HEK293 (cell line): ENCODE results near the gene TPRKB.

Experiments
- CTCF ChIA-PET: fragments of 350-600 bp; formaldehyde crosslinking; extraction: SDS; loops from one replicate; lab custom pipeline; 2021; ENCODE audit warnings: antibody characterized with exemption; lab: Yijun Ruan, JAX
- POLR2A ChIA-PET: fragments of 300-600 bp; formaldehyde crosslinking; extraction: SDS; loops from one replicate; lab custom pipeline; 2020; ENCODE audit warnings: antibody characterized with exemption, inconsistent platforms; lab: Yijun Ruan, JAX
- H3K27ac ChIP-seq: fragments of 200-500 bp; sonication (Bioruptor generic); 2 replicates; pipeline ENCODE4 v1.5.1; 2014; ENCODE audit warnings: low read depth, low read length, control low read depth, inconsistent platforms; ENCODE audit errors: extremely low read depth
- H3K36me3 ChIP-seq, 2 experiments: fragments of 200-500 bp in 1 of 2; sonication (Bioruptor generic) in 1 of 2; 1 replicate in 1 of 2; 2 replicates in 1 of 2; pipeline ENCODE4 v1.5.1; 2014 to 2017; ENCODE audit warnings: inconsistent platforms in 2 of 2, low read length in 2 of 2; ENCODE audit not compliant: control insufficient read depth in 2 of 2, insufficient read depth in 1 of 2
- H3K4me1 ChIP-seq: fragments of 200-500 bp; sonication (Bioruptor generic); 2 replicates; pipeline ENCODE4 v1.5.1; 2014; ENCODE audit warnings: mild to moderate bottlenecking, low read length, inconsistent platforms; ENCODE audit not compliant: control insufficient read depth, insufficient read depth
- H3K4me3 ChIP-seq: 2 replicates; pipeline ENCODE4 v1.5.1; 2011; ENCODE audit warnings: low read depth, mild to moderate bottlenecking, control low read depth, low read length, moderate library complexity
- H3K9me3 ChIP-seq: fragments of 200-500 bp; sonication (Bioruptor generic); 2 replicates; pipeline ENCODE4 v1.5.1; 2014; ENCODE audit warnings: low read depth, low read length, inconsistent platforms; ENCODE audit not compliant: control insufficient read depth, insufficient read depth
- GLIS1 ChIP-seq: fragments of 450-650 bp; formaldehyde crosslinking; IDR thresholded peaks from 2 replicates; pipeline ENCODE4 v1.5.1; 2016; ENCODE audit warnings: missing biosample characterization, missing genetic modification characterization
- HOXC10 ChIP-seq: sonication (generic); formaldehyde crosslinking; IDR thresholded peaks from 2 replicates; pipeline ENCODE4 v1.8.1; 2023; ENCODE audit warnings: mild to moderate bottlenecking, missing genetic modification reagents
- KLF10 ChIP-seq: fragments of 450-650 bp; IDR thresholded peaks from 2 replicates; pipeline ENCODE4 v1.5.1; 2018; ENCODE audit warnings: missing biosample characterization, mild to moderate bottlenecking, missing genetic modification characterization
- KLF7 ChIP-seq: fragments of 450-650 bp; formaldehyde crosslinking; IDR thresholded peaks from 2 replicates; pipeline ENCODE4 v1.5.1; 2016; ENCODE audit warnings: missing biosample characterization, missing genetic modification characterization, borderline replicate concordance
- KLF9 ChIP-seq: fragments of 450-650 bp; formaldehyde crosslinking; IDR thresholded peaks from 2 replicates; pipeline ENCODE4 v1.5.1; 2016; ENCODE audit warnings: missing biosample characterization, missing genetic modification characterization, low read depth
- RBAK ChIP-seq: fragments of 450-650 bp; formaldehyde crosslinking; IDR thresholded peaks from 2 replicates; pipeline ENCODE4 v1.5.1; 2016; ENCODE audit warnings: missing biosample characterization, missing genetic modification characterization
- SP2 ChIP-seq: fragments of 450-650 bp; formaldehyde crosslinking; IDR thresholded peaks from 2 replicates; pipeline ENCODE4 v1.5.1; 2016; ENCODE audit warnings: missing biosample characterization, missing genetic modification characterization
- SP3 ChIP-seq: fragments of 450-650 bp; formaldehyde crosslinking; IDR thresholded peaks from 2 replicates; pipeline ENCODE4 v1.5.1; 2016; ENCODE audit warnings: missing biosample characterization, missing genetic modification characterization
- SP7 ChIP-seq: fragments of 450-650 bp; formaldehyde crosslinking; IDR thresholded peaks from 2 replicates; pipeline ENCODE4 v1.5.1; 2016; ENCODE audit warnings: missing biosample characterization, missing genetic modification characterization
- ZBTB17 ChIP-seq: fragments of 450-650 bp; formaldehyde crosslinking; IDR thresholded peaks from 2 replicates; pipeline ENCODE4 v1.5.1; 2016; ENCODE audit warnings: missing biosample characterization, missing genetic modification characterization
- ZNF121 ChIP-seq: fragments of 450-650 bp; formaldehyde crosslinking; IDR thresholded peaks from 2 replicates; pipeline ENCODE4 v1.5.1; 2016; ENCODE audit warnings: missing biosample characterization, missing genetic modification characterization
- ZNF19 ChIP-seq: fragments of 450-650 bp; formaldehyde crosslinking; IDR thresholded peaks from 2 replicates; pipeline ENCODE4; 2016; ENCODE audit warnings: missing biosample characterization, missing genetic modification characterization, low read depth
- ZNF266 ChIP-seq: fragments of 450-650 bp; formaldehyde crosslinking; IDR thresholded peaks from 2 replicates; pipeline ENCODE4 v1.5.1; 2016; ENCODE audit warnings: missing biosample characterization, missing genetic modification characterization, low read depth
- ZNF335 ChIP-seq: fragments of 450-650 bp; formaldehyde crosslinking; conservative IDR thresholded peaks from 2 replicates; pipeline ENCODE4 v1.5.1; 2016; ENCODE audit warnings: missing biosample characterization, missing genetic modification characterization
- ZNF341 ChIP-seq: fragments of 450-650 bp; formaldehyde crosslinking; IDR thresholded peaks from 2 replicates; pipeline ENCODE4; 2016; ENCODE audit warnings: low read depth, missing biosample characterization, missing genetic modification characterization
- ZNF558 ChIP-seq: fragments of 450-650 bp; formaldehyde crosslinking; IDR thresholded peaks from 2 replicates; pipeline ENCODE4 v1.5.1; 2016; ENCODE audit warnings: missing biosample characterization, missing genetic modification characterization
- ZNF596 ChIP-seq: fragments of 450-650 bp; IDR thresholded peaks from 2 replicates; pipeline ENCODE4 v1.5.0; 2018; ENCODE audit warnings: missing biosample characterization, mild to moderate bottlenecking, missing genetic modification characterization, moderate library complexity
- ZNF610 ChIP-seq: fragments of 450-650 bp; formaldehyde crosslinking; IDR thresholded peaks from 2 replicates; pipeline ENCODE4 v1.5.1; 2016; ENCODE audit warnings: missing biosample characterization, missing genetic modification characterization, borderline replicate concordance
- ZNF621 ChIP-seq: fragments of 450-650 bp; formaldehyde crosslinking; IDR thresholded peaks from 2 replicates; pipeline ENCODE4 v1.5.1; 2017; ENCODE audit warnings: missing biosample characterization, missing genetic modification characterization
- ZNF629 ChIP-seq: fragments of 450-650 bp; formaldehyde crosslinking; IDR thresholded peaks from 2 replicates; pipeline ENCODE4 v1.5.1; 2017; ENCODE audit warnings: missing biosample characterization, missing genetic modification characterization
- ZNF660 ChIP-seq: fragments of 450-650 bp; IDR thresholded peaks from 2 replicates; pipeline ENCODE4 v1.5.1; 2018; ENCODE audit warnings: missing biosample characterization, mild to moderate bottlenecking, missing genetic modification characterization
- ZNF792 ChIP-seq: fragments of 450-650 bp; formaldehyde crosslinking; IDR thresholded peaks from 2 replicates; pipeline ENCODE4 v1.5.1; 2016; ENCODE audit warnings: missing biosample characterization, missing genetic modification characterization
- ZSCAN23 ChIP-seq: fragments of 450-650 bp; formaldehyde crosslinking; IDR thresholded peaks from 2 replicates; pipeline ENCODE4 v1.5.1; 2016; ENCODE audit warnings: missing biosample characterization, missing genetic modification characterization
- TF ChIP-seq, protein P1 (sequence below): fragments of 450-650 bp; formaldehyde crosslinking; IDR thresholded peaks from 2 replicates; pipeline ENCODE4 v1.5.1; 2016; ENCODE audit warnings: missing biosample characterization, missing genetic modification characterization, low read depth
- TF ChIP-seq, protein P2 (sequence below): fragments of 450-650 bp; formaldehyde crosslinking; conservative IDR thresholded peaks from 2 replicates; pipeline ENCODE4 v1.5.1; 2016; ENCODE audit warnings: low read depth, missing biosample characterization, missing genetic modification characterization
- TF ChIP-seq, protein P3 (sequence below): fragments of 450-650 bp; formaldehyde crosslinking; IDR thresholded peaks from 2 replicates; pipeline ENCODE4 v1.5.1; 2016; ENCODE audit warnings: missing biosample characterization, missing genetic modification characterization
- TF ChIP-seq, protein P4 (sequence below): fragments of 450-650 bp; formaldehyde crosslinking; IDR thresholded peaks from 2 replicates; pipeline ENCODE4 v1.5.1; 2017; ENCODE audit warnings: missing biosample characterization, mild to moderate bottlenecking, missing genetic modification characterization, moderate library complexity

TPRKB gene

GRCh38 chr2:73736855-73737779 is at the start of gene TPRKB:
Gene TPRKB (minus strand): TSS chr2:73737345. CDS start chr2:73734569, 2,776 bp downstream.
- Histone ChIP-seq H3K9me3 (no peaks in the 10 kb centered on the region), H3K4me1 (peaks cover 4% of the 10 kb centered on the region; the same call in 1 of the 2 replicates), H3K27ac (peak within 1 kb of the TSS; percentile 44), H3K4me3 (peak within 1 kb of the TSS; percentile 88), H3K36me3 (peaks cover 17 to 39% of the 10 kb centered on the region in 2 experiments)
- CTCF ChIA-PET: interaction anchor here (0.7 to 1.0 kb wide), 3 partner anchors 42 to 524 kb away, joined by 3 to 4 read pairs (median 3); no protein-coding TSS in a partner anchor
- POLR2A ChIA-PET: interaction anchor here (0.6 to 1.9 kb wide), 24 partner anchors 8 to 836 kb away, joined by 3 to 13 read pairs (median 4); partner anchors contain the start of genes ALMS1, CCDC142, CCT7 and DUSP11
- TF ChIP-seq, protein P1, sequence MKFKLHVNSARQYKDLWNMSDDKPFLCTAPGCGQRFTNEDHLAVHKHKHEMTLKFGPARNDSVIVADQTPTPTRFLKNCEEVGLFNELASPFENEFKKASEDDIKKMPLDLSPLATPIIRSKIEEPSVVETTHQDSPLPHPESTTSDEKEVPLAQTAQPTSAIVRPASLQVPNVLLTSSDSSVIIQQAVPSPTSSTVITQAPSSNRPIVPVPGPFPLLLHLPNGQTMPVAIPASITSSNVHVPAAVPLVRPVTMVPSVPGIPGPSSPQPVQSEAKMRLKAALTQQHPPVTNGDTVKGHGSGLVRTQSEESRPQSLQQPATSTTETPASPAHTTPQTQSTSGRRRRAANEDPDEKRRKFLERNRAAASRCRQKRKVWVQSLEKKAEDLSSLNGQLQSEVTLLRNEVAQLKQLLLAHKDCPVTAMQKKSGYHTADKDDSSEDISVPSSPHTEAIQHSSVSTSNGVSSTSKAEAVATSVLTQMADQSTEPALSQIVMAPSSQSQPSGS (tag by site-specific recombination): no peak
- TF ChIP-seq SP7 (tag by site-specific recombination) (peak; percentile 69; the same call in 1 of the 2 replicates), KLF10 (tag by site-specific recombination) (peak; percentile 56; the same call in 1 of the 2 replicates), ZNF610 (tag by site-specific recombination) (no peak), SP3 (tag by site-specific recombination) (peak; percentile 98), ZNF621 (tag by site-specific recombination) (no peak), RBAK (tag by site-specific recombination) (no peak), KLF7 (tag by site-specific recombination) (0 out of 2 replicates have a peak, but pooled peaks have one; percentile 31), ZNF596 (no peak), ZSCAN23 (no peak), ZNF19 (no peak), ZNF660 (tag by site-specific recombination) (peak; percentile 73; the same call in 1 of the 2 replicates), HOXC10 (CRISPR knock-in tag) (peak; percentile 91; the same call in 1 of the 2 replicates), ZNF335 (tag by site-specific recombination) (peak; percentile 87), ZNF121 (0 out of 2 replicates have a peak, but pooled peaks have one; percentile 58), ZNF266 (no peak), ZNF792 (no peak), ZBTB17 (tag by site-specific recombination) (peak; percentile 66), SP2 (tag by site-specific recombination) (peak; percentile 97), ZNF341 (tag by site-specific recombination) (peak; percentile 53), ZNF629 (tag by site-specific recombination) (peak; percentile 89), KLF9 (tag by site-specific recombination) (peak; percentile 78), ZNF558 (tag by site-specific recombination) (peak; percentile 56; the same call in 1 of the 2 replicates), GLIS1 (tag by site-specific recombination) (peak; percentile 6; the same call in 1 of the 2 replicates)
- TF ChIP-seq, protein P2, sequence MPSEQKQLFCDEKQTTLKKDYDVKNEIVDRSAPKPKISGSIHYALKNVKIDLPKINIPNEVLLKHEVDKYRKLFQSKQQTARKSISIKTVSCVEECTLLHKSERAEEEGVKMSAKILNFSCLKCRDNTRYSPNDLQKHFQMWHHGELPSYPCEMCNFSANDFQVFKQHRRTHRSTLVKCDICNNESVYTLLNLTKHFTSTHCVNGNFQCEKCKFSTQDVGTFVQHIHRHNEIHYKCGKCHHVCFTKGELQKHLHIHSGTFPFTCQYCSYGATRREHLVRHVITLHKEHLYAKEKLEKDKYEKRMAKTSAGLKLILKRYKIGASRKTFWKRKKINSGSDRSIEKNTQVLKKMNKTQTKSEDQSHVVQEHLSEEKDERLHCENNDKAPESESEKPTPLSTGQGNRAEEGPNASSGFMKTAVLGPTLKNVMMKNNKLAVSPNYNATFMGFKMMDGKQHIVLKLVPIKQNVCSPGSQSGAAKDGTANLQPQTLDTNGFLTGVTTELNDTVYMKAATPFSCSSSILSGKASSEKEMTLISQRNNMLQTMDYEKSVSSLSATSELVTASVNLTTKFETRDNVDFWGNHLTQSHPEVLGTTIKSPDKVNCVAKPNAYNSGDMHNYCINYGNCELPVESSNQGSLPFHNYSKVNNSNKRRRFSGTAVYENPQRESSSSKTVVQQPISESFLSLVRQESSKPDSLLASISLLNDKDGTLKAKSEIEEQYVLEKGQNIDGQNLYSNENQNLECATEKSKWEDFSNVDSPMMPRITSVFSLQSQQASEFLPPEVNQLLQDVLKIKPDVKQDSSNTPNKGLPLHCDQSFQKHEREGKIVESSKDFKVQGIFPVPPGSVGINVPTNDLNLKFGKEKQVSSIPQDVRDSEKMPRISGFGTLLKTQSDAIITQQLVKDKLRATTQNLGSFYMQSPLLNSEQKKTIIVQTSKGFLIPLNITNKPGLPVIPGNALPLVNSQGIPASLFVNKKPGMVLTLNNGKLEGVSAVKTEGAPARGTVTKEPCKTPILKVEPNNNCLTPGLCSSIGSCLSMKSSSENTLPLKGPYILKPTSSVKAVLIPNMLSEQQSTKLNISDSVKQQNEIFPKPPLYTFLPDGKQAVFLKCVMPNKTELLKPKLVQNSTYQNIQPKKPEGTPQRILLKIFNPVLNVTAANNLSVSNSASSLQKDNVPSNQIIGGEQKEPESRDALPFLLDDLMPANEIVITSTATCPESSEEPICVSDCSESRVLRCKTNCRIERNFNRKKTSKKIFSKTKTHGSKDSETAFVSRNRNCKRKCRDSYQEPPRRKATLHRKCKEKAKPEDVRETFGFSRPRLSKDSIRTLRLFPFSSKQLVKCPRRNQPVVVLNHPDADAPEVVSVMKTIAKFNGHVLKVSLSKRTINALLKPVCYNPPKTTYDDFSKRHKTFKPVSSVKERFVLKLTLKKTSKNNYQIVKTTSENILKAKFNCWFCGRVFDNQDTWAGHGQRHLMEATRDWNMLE (tag by site-specific recombination): peak; percentile 100
- TF ChIP-seq, protein P3, sequence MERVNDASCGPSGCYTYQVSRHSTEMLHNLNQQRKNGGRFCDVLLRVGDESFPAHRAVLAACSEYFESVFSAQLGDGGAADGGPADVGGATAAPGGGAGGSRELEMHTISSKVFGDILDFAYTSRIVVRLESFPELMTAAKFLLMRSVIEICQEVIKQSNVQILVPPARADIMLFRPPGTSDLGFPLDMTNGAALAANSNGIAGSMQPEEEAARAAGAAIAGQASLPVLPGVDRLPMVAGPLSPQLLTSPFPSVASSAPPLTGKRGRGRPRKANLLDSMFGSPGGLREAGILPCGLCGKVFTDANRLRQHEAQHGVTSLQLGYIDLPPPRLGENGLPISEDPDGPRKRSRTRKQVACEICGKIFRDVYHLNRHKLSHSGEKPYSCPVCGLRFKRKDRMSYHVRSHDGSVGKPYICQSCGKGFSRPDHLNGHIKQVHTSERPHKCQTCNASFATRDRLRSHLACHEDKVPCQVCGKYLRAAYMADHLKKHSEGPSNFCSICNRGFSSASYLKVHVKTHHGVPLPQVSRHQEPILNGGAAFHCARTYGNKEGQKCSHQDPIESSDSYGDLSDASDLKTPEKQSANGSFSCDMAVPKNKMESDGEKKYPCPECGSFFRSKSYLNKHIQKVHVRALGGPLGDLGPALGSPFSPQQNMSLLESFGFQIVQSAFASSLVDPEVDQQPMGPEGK (tag by site-specific recombination): peak; percentile 87
- TF ChIP-seq, protein P4, sequence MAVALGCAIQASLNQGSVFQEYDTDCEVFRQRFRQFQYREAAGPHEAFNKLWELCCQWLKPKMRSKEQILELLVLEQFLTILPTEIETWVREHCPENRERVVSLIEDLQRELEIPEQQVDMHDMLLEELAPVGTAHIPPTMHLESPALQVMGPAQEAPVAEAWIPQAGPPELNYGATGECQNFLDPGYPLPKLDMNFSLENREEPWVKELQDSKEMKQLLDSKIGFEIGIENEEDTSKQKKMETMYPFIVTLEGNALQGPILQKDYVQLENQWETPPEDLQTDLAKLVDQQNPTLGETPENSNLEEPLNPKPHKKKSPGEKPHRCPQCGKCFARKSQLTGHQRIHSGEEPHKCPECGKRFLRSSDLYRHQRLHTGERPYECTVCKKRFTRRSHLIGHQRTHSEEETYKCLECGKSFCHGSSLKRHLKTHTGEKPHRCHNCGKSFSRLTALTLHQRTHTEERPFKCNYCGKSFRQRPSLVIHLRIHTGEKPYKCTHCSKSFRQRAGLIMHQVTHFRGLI (tag by site-specific recombination): peak; percentile 87
